NK-92 treated with Interleukin-12 subunit alpha and Interleukin-12 subunit beta, amount 100 ng/mL, for 24 hours (cell line): ENCODE results near the gene DISP1.
"Not testable (repeated sequence)": the region's sequence is repeated elsewhere in the genome, so short reads cannot be mapped to it uniquely, and the experiment has no call there.

ENCODE experiments used
- DNase-seq: peaks from one replicate; lab custom pipeline; 2025; lab: John Stamatoyannopoulos, UW

Gene DISP1

DNA sequence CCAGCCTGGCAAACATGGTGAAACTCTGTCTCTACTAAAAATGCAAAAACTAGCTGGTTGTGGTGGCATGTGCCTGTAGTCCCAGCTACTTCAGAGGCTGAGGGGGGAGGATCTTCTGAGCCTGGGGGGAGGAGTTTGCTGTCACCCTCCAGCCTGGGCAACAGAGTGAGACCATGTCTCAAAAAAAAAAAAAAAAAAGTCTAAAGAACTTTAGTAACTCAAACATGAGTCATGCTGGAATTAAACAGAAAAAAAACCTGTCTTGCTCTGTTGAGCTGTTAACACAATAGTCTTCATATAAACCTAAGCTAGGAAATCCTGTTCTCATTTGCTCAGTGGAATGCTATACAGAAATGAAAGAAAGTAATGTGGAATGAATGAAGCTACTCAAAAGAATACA, 16.7 kb upstream of the DISP1 start:
- DNase-seq: no peak

DNA sequence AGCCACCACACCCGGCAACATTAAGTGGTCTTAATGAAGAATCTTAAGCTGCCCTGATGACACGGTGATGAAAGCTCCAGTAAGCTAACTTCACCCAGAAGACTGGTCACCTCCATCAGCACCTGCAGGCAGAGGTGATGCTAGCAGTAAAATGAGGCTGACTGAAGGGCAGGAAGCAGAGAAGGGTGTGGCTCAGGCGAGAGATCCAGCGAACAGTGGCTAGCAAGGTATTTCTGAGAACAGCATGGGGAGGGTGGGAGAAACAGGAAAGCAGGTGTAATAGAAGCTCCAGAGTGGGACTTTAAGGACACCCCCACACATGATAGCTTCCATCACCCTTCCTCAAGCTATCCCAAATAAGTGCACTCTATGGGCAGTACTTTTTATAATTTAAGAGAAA, 15.9 kb upstream of the DISP1 start:
- DNase-seq: no peak

DNA sequence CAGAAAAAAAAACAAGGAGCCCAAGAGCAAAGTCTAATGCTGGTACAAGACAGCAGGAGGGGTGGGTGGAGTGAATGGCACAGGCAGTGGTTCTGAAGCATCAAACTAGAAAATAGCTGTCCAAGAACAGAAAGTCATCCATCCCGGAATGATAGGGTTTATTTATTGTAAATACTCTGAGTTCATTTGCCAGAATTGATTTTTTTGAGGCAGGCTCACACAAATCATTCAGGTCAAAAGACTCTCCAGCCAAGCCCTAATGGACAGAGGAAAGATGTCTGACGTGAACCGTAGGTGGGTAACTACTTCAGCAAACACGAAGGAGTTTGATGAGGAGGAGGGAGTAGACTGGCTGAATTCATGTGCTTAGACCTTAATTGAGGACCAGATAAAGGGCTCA, 13.8 kb upstream of the DISP1 start:
- no peak for DNase-seq

DNA sequence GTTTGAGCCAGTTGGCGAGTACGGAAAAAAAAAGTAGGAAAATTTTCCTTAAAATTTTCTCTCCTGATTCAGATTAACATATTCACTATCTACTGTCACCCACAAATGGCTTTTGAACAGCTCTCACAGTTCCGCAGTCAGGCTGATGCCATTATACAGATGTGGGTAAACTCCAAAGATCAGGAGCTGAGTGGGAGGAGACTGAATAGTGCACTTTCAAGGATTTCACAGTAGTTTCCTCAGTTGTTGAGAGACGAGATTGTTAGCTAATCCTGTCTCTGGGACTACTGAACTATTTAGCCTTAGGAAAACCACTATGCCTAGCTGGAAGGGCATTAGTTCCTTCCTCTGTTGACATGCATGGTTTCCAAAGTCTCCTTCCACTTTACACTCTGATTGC, 3.2 kb upstream of the DISP1 start:
- DNase-seq: no peak

DNA sequence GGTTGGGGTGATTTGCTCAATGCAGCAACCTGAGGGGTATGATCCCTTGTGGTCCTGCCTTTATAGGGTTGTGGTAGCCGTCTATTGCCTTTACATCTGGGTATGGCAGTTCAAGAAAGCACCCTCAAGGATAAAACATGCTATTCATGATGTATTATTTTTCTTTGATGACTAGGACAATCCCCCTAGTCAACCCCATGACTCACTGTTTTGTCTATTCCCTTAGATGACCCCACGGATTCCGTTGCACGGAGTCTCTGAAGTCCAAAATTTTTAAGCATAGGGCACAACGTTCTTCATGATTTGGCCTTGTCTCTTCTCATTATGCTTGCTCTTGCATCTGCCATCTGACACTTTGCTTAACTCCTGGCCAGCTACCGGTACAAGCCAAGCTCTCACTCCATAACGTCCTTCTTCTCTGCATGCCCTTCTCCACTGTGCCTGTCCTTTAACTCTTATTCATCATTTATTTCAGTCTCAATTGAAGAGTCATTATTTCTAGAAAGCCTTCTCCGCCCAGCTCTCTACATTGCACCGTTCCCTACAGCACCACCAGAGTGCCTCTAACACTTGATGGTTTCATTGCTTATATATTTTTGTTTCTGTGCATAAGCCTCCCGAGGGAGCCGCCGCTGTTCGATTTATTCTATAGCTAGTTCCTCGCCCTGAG, 838 bp upstream of the DISP1 start:
- DNase-seq: no peak

DNA sequence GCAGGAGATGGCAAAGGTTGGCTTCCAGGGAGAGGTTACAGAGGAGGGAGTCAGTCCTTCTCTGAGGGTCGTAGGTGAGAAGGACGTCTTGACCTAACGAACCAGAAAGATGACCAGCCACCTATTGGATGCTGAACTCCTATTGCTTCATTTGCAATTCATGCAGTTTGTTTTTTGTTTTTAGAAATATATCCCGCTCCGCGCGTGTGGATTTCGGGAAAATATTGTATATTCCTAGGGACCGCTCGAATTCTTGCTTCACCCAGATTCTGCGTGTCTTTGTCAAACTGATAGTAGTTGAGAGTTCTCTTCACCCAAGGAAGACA, 564 bp downstream of the DISP1 start:
- no peak for DNase-seq

DNA sequence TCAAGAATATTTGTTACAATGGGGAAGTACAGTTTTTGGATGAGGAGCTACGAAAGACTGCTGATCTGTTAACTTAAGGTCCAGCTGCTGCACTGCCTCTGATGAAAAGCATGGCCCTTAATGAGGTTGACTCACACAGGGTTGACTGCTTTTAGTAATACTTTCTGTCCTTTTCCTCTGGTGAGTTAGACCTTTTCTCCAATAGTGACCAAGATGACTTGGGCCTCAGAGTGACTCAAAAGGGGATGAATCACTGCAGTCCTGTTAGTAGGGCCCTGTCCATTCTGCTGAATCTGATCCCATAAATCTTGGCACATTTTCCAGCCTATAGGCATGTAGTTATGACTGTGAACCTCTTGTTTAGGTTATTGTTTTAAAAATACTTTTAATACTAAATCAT, 2.7 kb downstream of the DISP1 start:
- DNase-seq: no peak

DNA sequence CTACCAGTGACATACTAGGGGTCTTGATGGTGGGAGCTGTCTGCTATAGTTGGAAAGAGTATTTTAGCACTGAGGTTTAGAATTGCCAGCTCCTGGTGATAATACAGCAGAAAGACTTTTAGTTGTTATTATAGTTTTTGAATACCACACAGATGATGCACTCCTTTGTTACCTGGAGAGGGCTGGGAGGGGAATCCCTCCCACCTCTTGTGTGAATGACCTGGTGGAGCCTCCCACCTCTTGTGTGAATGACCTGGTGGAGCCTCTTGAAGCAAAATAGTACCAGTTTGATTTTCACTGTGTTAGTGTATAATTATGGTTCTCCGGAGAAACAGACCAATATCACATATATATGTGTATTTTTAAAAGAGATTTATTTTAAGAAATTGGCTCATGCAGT, 3.3 kb downstream of the DISP1 start:
- no peak for DNase-seq

DNA sequence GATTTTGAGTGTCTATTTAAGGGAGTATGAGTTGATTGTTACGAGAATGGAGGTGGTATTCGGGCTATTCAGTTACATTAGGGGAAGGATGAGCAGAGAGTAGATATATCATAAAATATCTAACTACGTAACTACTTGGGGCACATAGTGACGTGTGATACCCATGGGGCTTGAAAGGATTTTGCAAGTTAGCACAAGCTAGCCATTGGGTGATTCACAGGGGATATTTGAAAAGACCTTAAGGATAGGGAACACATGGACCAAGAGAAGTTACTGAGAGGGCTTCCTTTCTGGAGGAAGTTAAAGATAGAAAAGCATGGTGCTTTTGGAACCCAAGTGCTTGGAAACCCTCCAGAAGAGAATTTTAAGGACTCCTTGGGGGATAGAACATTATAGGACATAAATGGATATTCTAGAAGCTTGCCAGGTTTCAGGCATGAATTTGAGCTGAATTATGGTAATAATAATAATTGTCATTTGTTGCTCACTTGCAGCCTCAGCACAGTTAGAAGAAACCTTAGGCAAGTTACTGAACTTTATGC, 5.4 kb downstream of the DISP1 start:
- no peak for DNase-seq

DNA sequence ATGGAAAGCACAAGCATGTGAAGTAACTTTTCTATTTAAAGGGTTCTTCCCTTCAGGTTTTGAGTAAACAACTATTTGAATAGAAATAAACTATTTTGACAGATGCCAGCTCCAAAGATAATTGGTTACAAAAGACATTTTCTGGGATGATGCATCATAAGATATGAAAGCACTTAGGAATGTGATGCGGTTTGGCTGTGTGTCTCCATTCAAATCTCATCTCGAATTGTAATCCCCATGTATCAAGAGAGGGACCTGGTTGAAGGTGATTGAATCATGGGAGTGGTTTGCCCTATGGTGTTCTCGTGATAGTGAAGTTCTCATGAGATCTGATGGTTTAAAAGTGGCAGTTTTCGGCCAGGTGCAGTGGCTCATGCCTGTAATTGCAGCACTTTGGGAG, 6.4 kb downstream of the DISP1 start:
- DNase-seq: no peak

DNA sequence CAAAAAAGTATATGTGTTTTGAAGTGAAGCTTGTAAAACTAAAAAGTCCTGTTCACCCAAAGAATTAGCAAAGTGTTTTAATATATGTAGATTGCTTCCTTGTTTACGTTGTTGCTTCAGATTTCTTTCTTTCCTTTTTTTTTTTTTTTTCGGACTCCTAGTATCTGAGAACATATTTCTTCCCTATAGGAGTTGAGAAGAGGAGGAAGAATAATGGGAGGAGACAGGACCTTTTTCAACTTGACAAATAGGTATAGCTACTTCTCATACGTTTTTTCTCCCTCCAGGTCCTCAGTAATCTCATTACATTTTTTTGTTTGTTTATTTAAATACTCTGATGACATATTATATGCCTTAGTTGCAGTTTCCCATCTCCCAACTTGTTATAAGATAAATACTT, 8.9 kb downstream of the DISP1 start:
- DNase-seq: no peak

DNA sequence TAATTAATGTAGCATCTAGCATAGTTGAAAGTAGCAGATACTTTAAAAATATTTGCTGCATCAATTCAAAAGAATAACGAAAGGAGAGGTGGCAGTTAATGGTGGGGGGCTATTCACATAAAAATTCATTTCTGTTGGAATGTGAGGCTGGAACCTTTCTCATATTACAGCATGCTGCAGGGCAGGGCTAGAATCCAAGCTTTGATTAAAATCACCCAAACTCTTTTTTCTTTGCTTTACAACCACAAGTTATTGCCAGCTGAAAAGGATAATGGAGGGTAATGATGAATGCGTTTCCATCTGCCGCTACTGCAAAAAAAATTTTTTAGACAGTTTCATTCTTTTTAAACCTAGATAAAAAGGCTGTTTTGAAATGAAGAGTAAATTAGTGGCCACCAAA, 9.8 kb downstream of the DISP1 start:
- no peak for DNase-seq

DNA sequence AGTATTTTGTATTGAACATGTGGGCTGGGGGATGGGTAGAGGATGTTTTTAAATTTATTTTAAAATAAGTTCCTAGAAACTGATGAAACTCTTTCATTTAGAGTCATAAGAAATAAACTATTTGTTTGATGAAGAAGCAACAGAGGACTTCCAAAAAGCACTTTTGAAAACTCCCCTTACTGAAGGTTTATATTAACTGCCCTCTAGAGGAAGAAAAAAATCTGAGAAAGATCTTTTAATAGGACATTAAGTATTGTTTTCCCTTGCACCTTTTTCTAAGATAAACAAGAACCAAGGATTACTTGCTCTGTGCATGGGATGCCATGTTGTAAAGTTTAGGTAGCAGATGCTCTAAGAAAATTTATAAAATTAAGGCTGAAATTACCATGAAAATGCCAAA, 14.1 kb downstream of the DISP1 start:
- no peak for DNase-seq

DNA sequence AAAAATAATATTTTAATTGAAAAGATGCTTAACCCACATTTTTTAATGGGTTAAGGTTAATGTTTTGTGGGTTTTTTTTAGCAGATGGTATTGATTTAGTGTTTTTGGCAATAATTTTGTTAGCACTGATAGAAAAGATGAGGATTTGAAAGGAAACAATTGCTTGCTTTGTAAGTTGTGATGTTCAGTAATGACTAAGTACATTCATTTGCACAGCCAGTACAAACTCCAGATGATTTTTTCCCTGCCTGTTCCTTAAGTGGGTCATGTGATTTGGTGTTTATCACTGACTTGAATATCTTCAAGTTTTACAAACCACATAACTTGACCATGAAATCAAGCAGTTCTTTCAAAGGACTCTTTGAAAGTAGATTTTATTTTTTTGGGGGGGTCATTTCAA, 15.0 kb downstream of the DISP1 start:
- DNase-seq: no peak

DNA sequence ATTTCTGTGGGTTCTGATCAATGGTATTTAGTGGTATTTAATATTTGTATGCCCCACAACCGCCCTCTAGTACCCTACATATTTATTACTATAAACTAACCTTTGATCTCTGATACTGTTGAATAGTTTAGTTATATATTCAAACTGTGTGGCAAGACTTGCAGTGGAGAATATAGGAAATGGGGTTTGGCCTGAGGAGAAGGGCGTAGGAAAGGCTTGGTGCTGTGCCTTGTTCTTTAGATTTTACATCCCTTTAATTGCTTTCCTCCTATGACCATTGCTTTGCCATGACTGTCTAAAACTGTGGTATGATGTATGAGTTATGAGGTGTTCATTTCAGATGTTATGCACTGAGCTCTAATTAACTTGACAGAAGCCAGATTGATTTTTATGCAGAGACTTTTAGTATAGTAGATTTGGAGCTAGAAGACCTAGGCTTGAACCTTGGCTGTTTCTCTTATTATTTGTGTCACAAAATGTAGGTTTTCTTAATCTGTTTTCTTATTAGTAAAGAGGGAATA, 18.6 kb downstream of the DISP1 start:
- DNase-seq: no peak

DNA sequence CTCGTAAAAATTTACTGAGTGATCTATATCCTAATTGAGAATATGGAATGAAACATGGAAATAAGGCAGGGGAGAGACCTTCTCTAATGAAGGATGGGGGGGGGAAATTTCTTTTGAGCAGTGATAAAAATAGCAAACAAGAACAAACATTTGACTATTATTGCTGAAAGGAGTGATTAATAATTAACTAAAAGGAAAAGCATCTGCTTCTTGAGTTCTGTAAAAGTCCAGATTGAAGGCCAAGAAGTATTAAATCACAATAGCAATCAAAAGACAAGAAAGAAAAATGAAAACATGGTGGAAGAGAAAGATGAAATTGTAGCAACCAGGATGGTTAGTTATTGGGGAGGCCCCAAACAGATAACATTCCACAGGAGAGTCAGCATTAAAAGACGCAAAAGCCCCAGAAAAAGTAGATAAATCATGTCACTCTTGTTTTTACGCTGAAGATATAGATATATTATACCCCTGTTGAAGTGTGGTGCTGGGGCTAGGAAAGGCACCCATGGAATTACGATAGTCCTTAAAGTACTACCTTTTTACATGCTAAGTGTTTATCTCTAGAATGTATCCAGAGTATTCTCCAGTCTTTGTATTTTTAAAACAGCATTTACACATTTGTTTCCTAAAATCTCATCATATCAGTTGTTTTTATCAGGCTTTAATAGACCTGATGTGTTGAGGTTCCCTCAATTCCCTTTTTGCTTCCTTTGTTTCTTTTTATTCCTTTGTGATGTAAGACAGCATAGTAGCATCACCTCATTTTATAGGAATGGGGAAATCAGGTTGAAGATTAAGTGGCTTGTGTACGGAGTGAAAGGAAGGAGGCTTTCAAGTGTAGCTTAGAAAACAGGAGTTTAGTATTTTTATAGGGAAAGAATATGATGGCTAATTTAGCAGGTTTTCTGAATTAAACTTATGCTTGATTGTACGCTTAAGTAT, 28.9 kb downstream of the DISP1 start:
- no peak for DNase-seq

DNA sequence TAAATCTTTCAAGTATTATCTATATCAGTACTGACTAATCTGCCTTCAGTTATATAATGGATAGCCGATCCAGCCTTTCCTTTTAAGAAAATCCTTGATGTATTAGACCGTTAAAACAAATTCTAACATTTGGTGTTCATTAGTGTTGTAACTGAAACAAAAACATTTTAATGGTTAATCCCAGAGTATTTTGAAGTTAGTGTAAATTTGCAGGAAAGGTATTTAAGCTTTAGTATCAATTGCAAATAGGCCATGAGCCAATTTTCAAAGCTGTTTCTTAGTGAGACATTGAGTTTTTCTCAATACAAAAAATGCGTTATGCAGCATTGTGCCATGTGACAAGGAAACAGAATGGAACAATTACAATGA, 29.6 kb downstream of the DISP1 start:
- no peak for DNase-seq

DNA sequence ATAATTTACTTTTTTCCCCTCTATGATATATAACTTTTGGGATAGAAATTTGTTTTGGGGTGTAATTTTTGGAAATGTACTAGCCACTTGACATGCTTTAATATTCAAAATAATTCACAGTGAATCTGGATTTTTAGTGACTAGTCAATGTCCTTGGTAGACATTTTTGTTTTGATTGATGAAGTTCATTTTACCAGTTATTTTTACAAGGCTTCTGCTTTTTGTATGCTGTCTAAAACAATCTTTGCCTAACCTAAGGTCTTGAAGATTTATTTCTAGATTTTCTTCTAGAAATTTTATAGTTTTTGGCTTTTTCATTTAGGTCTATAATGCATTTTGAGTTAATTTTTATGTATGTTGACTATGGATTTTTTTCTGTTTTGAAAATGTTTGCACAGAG, 30.9 kb downstream of the DISP1 start:
- no peak for DNase-seq

DNA sequence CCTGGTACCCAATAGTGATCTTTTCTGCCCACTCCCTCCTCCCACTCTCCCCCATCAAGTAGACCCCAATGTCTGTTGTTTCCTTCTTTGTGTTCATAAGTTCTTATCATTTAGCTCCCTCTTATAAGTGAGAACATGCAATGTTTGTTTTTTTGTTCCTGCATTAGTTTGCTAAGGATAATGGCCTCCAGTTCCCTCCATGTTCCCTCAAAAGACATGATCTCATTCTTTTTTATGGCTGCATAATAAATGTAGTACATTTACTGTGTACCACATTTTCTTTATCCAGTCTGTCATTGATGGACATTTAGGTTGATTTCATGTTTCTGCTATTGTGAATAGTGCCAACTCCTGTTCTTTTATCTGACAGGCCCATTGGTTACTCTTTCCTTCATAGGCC, 35.7 kb downstream of the DISP1 start:
- DNase-seq: not testable (repeated sequence)

DNA sequence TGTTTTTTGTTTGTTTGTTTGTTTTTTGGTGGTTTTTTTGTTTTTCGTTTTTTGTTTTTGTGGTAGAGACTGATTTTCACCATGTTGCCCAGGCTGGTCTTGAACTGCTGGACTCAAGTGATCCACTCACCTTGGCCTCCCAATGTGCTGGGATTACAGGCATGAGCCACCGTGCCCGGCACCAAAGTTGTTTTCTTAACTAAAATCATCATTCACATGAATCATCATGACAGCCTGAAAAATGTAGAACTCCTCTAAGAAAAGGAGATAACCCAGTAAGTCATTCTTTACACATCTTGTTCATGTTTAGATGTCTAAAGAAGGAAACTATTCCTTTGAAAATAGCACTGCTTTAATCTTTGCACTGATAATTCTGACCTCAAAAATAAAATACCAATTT, 37.5 kb downstream of the DISP1 start:
- DNase-seq: no peak

DNA sequence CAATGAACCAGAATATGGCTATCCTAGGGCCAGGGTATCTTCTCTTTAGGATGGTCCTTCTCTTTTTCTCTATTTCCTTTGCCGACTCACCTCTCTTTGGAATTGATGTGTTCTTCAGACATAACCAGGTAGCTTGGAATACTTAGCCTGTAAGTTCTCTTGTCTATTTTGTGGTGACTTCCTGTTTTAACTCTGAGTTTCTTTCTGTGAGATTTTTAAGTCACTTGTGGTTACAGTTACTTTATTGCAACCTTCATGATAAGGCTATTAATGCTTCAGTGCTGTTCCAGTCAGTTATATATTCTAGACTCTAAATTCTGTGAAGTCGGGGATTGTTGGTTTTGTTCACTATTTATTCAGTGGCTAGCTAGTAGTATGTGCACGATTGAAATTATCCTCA, 46.2 kb downstream of the DISP1 start:
- DNase-seq: no peak
